Measurements from ENCODE around the gene ANKS1B.

GRCh38 chr12:99824900-99825542 lies 159.7 kb downstream of the ANKS1B start:
- TF ChIP-seq CTCF (conservative IDR thresholded peaks at IDR 0.05; ENCODE audit: low read length) (no peak), EZH2phosphoT487 (IDR thresholded peaks at IDR 0.05; ENCODE audit: borderline replicate concordance) (no peak)
